Neural cell (in vitro differentiated cells): ENCODE data around the gene PFKFB3. TPM values are rescaled to one million over a fixed set of nuclear protein-coding genes. Genes with fewer than 3 reads are reported as not detected.

Source experiments
- H2AFZ ChIP-seq: fragments of 200-600, 300-800 bp; sonication (generic), shearing (Covaris generic); 2 replicates; pipeline ENCODE4 v1.6.0; 2014; ENCODE audit warnings: low read depth, mild to moderate bottlenecking, antibody characterized with exemption, low read length, moderate library complexity
- H3F3A ChIP-seq: fragments of 200-600 bp; shearing (Covaris generic); 2 replicates; pipeline ENCODE4 v1.6.1; 2016; ENCODE audit warnings: mild to moderate bottlenecking, moderate library complexity, mixed read lengths, antibody characterized with exemption, low read length; ENCODE audit not compliant: insufficient read depth, poor library complexity, severe bottlenecking
- H3K27ac ChIP-seq: fragments of 200-600, 300-800 bp; sonication (generic), shearing (Covaris generic); 2 replicates; pipeline ENCODE4 v1.5.1; 2014; ENCODE audit warnings: mild to moderate bottlenecking, low read length, moderate library complexity
- H3K27me3 ChIP-seq: fragments of 300-800, 200-600 bp; sonication (generic), shearing (Covaris generic); 2 replicates; pipeline ENCODE4 v1.6.0; 2014; ENCODE audit warnings: mild to moderate bottlenecking, low read depth, low read length, moderate library complexity; ENCODE audit not compliant: insufficient read depth
- H3K36me3 ChIP-seq: fragments of 300-800, 200-600 bp; sonication (generic), shearing (Covaris generic); 2 replicates; pipeline ENCODE4 v1.5.1; 2014; ENCODE audit warnings: mild to moderate bottlenecking, antibody characterized with exemption, low read length, moderate library complexity; ENCODE audit not compliant: insufficient read depth
- H3K4me2 ChIP-seq: fragments of 300-800, 200-600 bp; sonication (generic), shearing (Covaris generic); 2 replicates; pipeline ENCODE4 v1.6.0; 2014; ENCODE audit warnings: mild to moderate bottlenecking, low read length
- H3K4me3 ChIP-seq: fragments of 300-800, 200-600 bp; sonication (generic), shearing (Covaris generic); 2 replicates; pipeline ENCODE4 v1.5.1; 2014; ENCODE audit warnings: mild to moderate bottlenecking, low read length, moderate library complexity
- H3K79me2 ChIP-seq: fragments of 200-600 bp; shearing (Covaris generic); replicated peaks from 2 replicates; pipeline ENCODE4 v1.6.0; 2014; ENCODE audit warnings: mild to moderate bottlenecking, low read length, moderate library complexity; ENCODE audit not compliant: insufficient read depth
- H3K9ac ChIP-seq: fragments of 300-800, 200-600 bp; sonication (generic), shearing (Covaris generic); 2 replicates; pipeline ENCODE4 v1.6.1; 2016; ENCODE audit warnings: mild to moderate bottlenecking, low read length, mixed read lengths
- H3K9me2 ChIP-seq: fragments of 200-600 bp; shearing (Covaris generic); 2 replicates; pipeline ENCODE4 v1.6.1; 2016; ENCODE audit warnings: mild to moderate bottlenecking, low read length, mixed read lengths; ENCODE audit not compliant: insufficient read depth
- H3K9me3 ChIP-seq: fragments of 200-600, 300-800 bp; sonication (generic), shearing (Covaris generic); 2 replicates; pipeline ENCODE4 v1.6.1; 2016; ENCODE audit warnings: mild to moderate bottlenecking, mixed run types, low read length, moderate library complexity, mixed read lengths
- H4K20me1 ChIP-seq: fragments of 200-600 bp; shearing (Covaris generic); 2 replicates; pipeline ENCODE4 v1.6.1; 2016; ENCODE audit warnings: mild to moderate bottlenecking, mixed run types; ENCODE audit not compliant: insufficient read depth
- EP300 ChIP-seq: fragments of 450-650 bp; conservative IDR thresholded peaks from 2 replicates; pipeline ENCODE4 v1.6.1; 2014; ENCODE audit warnings: antibody characterized with exemption, mild to moderate bottlenecking, moderate library complexity; ENCODE audit not compliant: poor library complexity, severe bottlenecking
- EZH2 ChIP-seq: fragments of 200-600, 300-800 bp; shearing (Covaris generic), sonication (generic); IDR thresholded peaks from 2 replicates; pipeline ENCODE4 v1.6.1; 2014; ENCODE audit warnings: antibody characterized with exemption, low read length, borderline replicate concordance, mild to moderate bottlenecking; ENCODE audit not compliant: insufficient read depth, poor library complexity, severe bottlenecking
- MXI1 ChIP-seq: fragments of 450-650 bp; conservative IDR thresholded peaks from 2 replicates; pipeline ENCODE4 v1.6.1; 2014; ENCODE audit warnings: antibody characterized with exemption, mild to moderate bottlenecking; ENCODE audit not compliant: poor library complexity, severe bottlenecking
- POLR2AphosphoS5 ChIP-seq: IDR thresholded peaks from 2 replicates; pipeline ENCODE4 v1.6.1; 2012
- RAD21 ChIP-seq: fragments of 450-650 bp; conservative IDR thresholded peaks from 2 replicates; pipeline ENCODE4 v1.6.1; 2014; ENCODE audit warnings: antibody characterized with exemption, mild to moderate bottlenecking, moderate library complexity
- SMC3 ChIP-seq: fragments of 450-650 bp; conservative IDR thresholded peaks from 2 replicates; pipeline ENCODE4 v1.6.1; 2014; ENCODE audit warnings: antibody characterized with exemption, mild to moderate bottlenecking, moderate library complexity; ENCODE audit not compliant: poor library complexity
- TAF1 ChIP-seq: IDR thresholded peaks from 2 replicates; pipeline ENCODE4 v1.6.1; 2012; ENCODE audit warnings: low read depth
- polyA plus RNA-seq: library from polyadenylated mRNA; depleted of rRNA; stranded (reverse); fragments of >200 nt; gene quantifications from 2 replicates; pipeline ENCODE4 v1.2.3, GENCODE V29; 2014
- TF ChIP-seq, protein P1 (sequence below): IDR thresholded peaks from 2 replicates; pipeline ENCODE4 v1.6.1; 2012; ENCODE audit warnings: borderline replicate concordance
- TF ChIP-seq, protein P2 (sequence below): fragments of 450-650 bp; IDR thresholded peaks from 2 replicates; pipeline ENCODE4 v1.5.1; 2014; ENCODE audit warnings: antibody characterized with exemption, mild to moderate bottlenecking, moderate library complexity; ENCODE audit not compliant: poor library complexity, severe bottlenecking

PFKFB3 gene
- polyA plus RNA-seq, 1 donor from 2014 or later: 33.4 TPM

DNA sequence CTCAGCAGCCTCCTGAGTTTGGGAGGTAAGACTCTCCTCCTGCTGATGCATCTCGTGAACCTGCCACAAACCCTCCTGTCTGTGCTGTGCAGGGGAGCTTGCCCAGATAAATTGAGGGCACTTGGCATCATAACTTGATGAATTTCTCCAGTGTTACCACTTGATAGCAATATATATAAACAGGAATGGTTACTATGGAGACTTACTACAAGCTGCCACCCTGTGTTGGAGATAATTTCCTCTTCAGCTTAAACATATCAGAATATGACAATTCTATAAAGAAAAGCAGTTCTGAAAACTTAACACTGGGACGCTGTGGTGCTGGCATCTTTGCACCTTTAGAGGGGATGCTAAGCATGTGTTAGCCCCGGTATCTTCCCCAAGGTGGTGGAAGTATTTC is 14.9 kb downstream of the PFKFB3 start:
- Histone ChIP-seq H3K4me2 (no peak overlapping the region), H3K79me2 (peaks cover 8% of the 10 kb centered on the region), H2AFZ (no peak overlapping the region), H3K9me3 (no peaks in the 10 kb centered on the region), H3K27me3 (no peaks in the 10 kb centered on the region), H3K9ac (no peak overlapping the region), H3K9me2 (no peaks in the 10 kb centered on the region), H3K36me3 (peaks cover 4% of the 10 kb centered on the region), H3F3A (no peaks in the 10 kb centered on the region), H4K20me1 (no peaks in the 10 kb centered on the region), H3K4me3 (no peak overlapping the region), H3K27ac (no peak overlapping the region)
- no peak for TF ChIP-seq SMC3
- TF ChIP-seq, protein P1, sequence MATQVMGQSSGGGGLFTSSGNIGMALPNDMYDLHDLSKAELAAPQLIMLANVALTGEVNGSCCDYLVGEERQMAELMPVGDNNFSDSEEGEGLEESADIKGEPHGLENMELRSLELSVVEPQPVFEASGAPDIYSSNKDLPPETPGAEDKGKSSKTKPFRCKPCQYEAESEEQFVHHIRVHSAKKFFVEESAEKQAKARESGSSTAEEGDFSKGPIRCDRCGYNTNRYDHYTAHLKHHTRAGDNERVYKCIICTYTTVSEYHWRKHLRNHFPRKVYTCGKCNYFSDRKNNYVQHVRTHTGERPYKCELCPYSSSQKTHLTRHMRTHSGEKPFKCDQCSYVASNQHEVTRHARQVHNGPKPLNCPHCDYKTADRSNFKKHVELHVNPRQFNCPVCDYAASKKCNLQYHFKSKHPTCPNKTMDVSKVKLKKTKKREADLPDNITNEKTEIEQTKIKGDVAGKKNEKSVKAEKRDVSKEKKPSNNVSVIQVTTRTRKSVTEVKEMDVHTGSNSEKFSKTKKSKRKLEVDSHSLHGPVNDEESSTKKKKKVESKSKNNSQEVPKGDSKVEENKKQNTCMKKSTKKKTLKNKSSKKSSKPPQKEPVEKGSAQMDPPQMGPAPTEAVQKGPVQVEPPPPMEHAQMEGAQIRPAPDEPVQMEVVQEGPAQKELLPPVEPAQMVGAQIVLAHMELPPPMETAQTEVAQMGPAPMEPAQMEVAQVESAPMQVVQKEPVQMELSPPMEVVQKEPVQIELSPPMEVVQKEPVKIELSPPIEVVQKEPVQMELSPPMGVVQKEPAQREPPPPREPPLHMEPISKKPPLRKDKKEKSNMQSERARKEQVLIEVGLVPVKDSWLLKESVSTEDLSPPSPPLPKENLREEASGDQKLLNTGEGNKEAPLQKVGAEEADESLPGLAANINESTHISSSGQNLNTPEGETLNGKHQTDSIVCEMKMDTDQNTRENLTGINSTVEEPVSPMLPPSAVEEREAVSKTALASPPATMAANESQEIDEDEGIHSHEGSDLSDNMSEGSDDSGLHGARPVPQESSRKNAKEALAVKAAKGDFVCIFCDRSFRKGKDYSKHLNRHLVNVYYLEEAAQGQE: no peak
- TF ChIP-seq TAF1: no peak
- TF ChIP-seq, protein P2, sequence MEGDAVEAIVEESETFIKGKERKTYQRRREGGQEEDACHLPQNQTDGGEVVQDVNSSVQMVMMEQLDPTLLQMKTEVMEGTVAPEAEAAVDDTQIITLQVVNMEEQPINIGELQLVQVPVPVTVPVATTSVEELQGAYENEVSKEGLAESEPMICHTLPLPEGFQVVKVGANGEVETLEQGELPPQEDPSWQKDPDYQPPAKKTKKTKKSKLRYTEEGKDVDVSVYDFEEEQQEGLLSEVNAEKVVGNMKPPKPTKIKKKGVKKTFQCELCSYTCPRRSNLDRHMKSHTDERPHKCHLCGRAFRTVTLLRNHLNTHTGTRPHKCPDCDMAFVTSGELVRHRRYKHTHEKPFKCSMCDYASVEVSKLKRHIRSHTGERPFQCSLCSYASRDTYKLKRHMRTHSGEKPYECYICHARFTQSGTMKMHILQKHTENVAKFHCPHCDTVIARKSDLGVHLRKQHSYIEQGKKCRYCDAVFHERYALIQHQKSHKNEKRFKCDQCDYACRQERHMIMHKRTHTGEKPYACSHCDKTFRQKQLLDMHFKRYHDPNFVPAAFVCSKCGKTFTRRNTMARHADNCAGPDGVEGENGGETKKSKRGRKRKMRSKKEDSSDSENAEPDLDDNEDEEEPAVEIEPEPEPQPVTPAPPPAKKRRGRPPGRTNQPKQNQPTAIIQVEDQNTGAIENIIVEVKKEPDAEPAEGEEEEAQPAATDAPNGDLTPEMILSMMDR: no peak
- no peak for TF ChIP-seq RAD21
- TF ChIP-seq EP300: no peak
- TF ChIP-seq POLR2AphosphoS5: no peak
- TF ChIP-seq EZH2: no peak
- TF ChIP-seq MXI1: no peak

DNA sequence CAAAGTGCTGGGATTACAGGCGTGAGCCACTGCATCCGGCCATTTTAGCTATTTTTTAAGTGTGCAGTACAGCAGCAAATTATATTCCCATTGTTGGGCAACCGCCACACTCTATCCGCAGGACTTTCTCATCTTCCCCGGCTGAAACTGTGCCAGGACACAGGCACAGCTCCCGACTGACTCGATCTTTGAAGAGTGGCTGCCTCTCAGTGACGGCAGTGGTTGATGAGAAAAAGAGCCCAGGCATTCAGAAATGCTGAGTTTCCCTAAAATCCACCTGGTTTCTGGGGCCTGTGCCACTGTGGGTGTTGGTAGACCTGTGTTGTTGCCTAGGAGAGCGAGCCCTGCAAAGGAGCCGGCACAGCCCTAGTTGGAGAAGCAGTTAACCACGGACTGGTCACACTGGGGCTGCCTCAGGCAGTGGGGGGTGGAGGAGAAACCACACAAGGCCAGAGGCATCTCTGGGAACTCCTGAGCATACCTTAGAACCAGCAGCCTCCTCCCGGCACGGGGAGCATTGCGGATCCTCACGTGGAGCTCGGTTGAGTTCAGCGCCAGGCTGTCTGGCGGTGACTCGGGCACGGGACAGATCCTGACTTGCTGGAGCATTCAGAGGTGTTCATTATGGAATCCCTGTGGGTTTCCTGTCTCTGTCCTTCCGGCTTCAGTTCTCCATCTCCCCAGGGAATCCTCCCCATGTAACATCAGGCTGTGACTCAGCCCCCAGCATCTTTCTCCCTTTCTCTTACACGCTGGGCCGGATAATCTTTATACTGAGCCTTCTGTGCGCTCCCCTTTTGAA is 16.2 kb downstream of the PFKFB3 start:
- no peak for TF ChIP-seq RAD21
- Histone ChIP-seq H3K4me3 (no peak overlapping the region), H3K27ac (no peak overlapping the region), H3K9ac (no peak overlapping the region), H4K20me1 (no peaks in the 10 kb centered on the region), H3K27me3 (no peaks in the 10 kb centered on the region), H3K79me2 (no peaks in the 10 kb centered on the region), H3K9me2 (no peaks in the 10 kb centered on the region), H3K4me2 (no peak overlapping the region), H2AFZ (no peak overlapping the region), H3F3A (no peaks in the 10 kb centered on the region), H3K36me3 (peaks cover 4% of the 10 kb centered on the region), H3K9me3 (no peaks in the 10 kb centered on the region)
